Non-pigmented ciliary epithelial cell (primary cell): ENCODE data around the gene SLC6A13.
"Not testable (repeated sequence)": the region's sequence is repeated elsewhere in the genome, so short reads cannot be mapped to it uniquely, and the experiment has no call there.

Experiments
- DNase-seq: peaks from one replicate; pipeline ENCODE4 v3.0.0-alpha.2; 2010; ENCODE audit warnings: low read depth

The SLC6A13 gene

DNA sequence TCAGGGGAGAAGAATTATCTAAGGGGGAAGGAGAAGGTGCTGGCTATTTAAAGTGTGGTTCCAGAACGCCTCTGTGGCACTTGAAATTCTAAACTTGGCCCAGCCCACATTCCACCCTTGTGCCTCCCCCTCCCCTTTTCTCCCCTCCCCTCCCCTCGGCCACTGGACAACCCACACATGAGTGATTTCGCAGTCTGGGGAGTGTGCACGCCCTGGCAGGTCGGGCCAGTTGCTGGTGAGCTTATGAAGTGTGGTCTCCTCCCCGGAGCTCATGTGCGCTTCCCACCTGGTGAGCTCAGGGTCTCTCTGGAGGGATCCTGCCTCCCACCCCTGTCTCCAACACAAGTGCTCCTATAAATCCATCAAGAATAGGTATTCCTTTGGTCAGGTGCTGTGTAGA is at the start of gene SLC6A13:
Gene SLC6A13, minus strand, starts transcription at position 20 of the 400 bp plus-strand sequence. CDS start 2,784 bp downstream, outside the sequence.
- DNase-seq: no peak

DNA sequence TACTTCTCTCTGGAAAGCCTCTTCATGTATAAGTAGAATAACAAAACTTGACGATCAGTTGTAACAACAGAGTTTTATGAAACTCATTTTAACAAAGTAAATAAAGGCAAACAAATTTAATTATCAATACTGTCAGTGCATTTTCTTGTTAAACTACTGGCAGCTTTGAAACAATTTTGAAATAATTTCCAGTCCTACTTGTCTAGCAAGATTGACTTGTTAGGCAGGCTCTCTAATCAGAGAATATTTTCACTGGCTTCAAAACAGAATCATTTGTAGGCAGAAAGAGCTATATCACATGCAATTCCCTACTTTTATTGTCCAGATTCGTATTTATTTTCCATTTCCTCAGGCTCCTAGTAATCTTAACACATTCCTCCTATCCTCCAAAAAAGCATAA is 45.9 kb upstream of the SLC6A13 start:
- DNase-seq: no peak

DNA sequence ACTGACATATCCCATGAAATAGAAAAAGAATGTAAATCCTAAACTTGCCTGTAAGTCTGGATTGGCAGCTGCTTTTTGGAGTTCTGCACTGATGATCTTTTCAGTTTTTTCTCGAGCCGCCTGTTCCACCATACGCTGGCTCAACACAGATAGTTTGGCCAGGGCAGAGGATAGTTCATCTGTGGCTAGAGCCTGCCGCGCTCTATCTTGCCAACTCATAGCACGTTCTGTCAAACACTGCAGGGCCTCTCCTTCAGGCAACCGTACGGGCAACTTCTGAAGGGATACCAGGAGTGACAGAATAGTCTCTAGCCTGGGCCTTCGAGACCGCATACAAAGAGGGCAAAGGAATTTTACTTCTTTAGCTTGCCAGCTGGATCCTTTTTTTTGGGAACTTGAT is 44.8 kb upstream of the SLC6A13 start:
- DNase-seq: no peak

DNA sequence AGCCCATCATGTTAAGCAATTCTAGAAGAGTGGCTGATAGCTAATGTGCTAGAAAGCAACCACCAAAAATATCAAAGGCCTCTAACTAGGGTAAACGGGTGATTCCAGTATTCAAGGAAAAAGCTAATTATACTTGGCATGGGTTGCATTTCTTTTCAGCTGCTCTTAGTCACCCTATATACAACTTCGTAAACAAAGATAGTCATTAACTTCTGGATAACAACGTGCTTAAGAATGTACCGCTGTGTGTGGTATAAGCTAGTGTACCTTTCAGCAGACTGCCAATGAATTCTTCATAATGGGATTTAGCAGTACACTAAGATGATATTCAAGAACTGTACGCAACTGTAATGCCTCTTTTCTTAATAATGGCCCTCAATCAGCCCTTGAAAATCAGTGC is 42.2 kb upstream of the SLC6A13 start:
- DNase-seq: no peak

- DNase-seq: not testable (repeated sequence)
These were observed 40.1 kb upstream of the SLC6A13 start for GRCh38 chr12:302766-303165.

DNA sequence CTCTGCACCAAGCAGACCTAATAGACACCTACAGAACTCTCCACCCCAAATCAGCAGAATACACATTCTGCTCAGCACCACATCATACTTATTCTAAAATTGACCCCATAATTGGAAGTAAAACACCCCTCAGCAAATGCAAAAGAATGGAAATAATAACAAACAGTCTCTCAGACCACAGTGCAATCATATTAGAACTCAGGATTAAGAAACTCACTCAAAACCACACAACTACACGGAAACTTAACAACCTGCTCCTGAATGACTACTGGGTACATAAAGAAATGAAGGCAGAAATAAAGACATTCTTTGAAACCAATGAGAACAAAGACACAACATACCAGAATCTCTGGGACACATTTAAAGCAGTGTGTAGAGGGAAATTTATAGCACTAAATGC is 37.5 kb upstream of the SLC6A13 start:
- DNase-seq: not testable (repeated sequence)

DNA sequence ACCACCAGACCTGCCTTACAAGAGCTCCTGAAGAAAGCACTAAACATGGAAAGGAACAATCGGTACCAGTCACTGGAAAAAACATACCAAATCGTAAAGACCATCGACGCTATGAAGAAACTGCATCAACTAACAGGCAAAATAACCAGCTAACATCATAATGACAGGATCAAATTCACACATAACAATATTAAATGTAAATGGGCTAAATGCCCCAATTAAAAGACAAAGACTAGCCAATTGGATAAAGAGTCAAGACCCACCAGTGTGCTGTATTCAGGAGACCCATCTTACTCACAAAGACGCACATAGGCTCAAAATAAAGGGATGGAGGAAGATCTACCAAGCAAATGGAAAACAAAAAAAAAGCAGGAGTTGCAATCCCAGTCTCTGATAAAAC is 36.9 kb upstream of the SLC6A13 start:
- DNase-seq: not testable (repeated sequence)

GRCh38 chr12:298059-298458 is 35.4 kb upstream of the SLC6A13 start:
- DNase-seq: not testable (repeated sequence)

- no peak for DNase-seq
These were observed 32.5 kb upstream of the SLC6A13 start for GRCh38 chr12:295132-295531.

- no peak for DNase-seq
These were observed 30.6 kb upstream of the SLC6A13 start for GRCh38 chr12:293199-293598.

GRCh38 chr12:292186-292585 is 29.6 kb upstream of the SLC6A13 start:
- peak; percentile 18 for DNase-seq

DNA sequence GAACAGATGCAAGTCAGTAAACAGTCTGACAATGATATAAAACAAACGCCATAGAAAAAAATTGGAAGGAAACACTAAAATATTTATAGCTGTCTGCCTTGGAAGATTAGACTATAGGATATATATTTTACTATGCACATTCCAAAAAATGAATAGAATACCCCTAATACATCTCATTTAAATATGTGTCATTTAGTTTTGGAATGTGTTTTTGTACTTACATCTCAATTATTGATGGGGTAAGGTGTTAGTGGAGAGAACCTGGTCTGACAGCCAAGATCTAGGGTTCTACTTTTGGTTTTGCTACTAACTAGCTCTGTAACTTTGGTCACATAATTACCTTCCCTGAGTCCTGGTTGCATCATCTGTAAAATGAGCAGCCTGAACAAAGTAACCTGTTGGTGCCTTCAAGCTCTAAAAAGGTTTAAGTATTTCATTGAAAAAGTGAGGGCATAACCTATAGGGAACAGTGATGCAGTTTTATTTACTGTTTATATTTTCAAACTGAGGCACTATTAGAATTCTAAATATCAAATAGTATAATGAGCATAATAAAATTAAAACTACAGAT is 28.6 kb upstream of the SLC6A13 start:
- DNase-seq: no peak

DNA sequence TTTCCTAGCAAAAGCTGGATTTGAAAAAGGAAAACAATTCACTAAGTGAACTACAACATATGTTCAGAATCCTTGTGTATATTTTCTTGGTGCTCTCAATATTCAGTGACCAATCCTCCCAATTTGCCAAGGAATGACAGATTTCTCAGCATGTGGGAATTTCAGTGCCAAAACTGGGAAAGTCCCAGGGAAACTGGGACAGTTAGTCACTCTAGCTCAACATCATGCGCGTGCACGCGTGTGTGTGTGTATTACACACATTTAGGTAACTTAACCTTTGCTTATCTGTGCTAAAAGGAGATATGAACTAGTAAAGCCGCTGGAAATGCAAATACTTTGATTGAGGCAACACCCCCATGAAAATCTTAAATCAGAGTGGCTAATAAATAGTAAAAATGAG is 26.1 kb upstream of the SLC6A13 start:
- DNase-seq: peak; percentile 32

DNA sequence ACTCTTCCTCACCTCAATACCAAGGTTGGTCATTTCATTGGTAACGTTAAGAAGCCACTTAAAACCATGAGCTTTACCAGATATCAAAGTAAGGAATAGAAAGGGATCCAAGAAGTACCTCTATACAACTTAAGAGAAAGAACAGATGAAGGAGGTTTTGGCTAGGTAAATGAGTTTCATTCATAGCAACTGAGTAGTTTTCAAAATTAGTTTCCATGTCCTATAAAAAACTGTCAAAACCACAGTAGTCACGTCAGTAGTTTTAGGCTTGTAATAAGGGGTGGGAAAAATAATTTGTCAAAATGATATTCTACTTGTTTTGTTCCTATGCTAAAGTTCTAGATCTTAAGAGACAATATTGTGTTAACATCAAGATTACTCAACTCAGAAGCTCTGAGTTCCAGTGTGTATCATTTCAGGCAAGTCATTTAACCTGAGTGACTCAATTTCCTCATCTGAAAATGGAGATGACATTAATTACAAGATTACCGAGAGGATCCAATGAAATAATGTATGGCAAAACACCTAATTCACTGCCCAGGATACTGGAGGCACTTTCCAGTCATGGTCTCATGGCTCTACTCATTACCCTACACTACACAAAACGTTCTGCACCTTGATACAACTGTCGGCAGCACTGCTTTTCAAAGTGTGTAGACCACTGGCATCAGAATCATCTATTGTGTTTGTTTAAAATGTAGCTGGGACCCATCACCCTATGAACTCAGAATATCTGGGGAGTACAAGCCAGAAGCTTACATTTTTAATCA is 24.1 kb upstream of the SLC6A13 start:
- no peak for DNase-seq

DNA sequence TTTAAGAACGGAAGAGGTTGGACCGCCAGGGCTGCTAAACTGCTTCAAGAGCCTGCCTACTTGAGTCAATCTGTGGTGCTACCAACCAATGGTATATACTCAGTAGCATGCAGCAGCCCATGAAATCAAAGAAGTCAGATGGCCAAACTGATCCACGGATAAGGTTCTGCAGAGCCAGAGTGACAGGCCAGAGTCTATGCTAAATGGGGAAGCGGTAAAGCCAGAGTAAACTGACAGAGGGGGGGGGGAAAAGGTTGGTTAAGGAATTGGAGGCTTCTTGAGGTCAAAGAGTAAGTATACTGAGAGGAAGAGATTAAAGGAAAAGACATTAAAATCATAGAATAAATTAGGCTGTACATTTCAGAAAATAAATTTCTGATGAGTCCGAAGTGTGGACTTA is 15.4 kb upstream of the SLC6A13 start:
- DNase-seq: no peak

DNA sequence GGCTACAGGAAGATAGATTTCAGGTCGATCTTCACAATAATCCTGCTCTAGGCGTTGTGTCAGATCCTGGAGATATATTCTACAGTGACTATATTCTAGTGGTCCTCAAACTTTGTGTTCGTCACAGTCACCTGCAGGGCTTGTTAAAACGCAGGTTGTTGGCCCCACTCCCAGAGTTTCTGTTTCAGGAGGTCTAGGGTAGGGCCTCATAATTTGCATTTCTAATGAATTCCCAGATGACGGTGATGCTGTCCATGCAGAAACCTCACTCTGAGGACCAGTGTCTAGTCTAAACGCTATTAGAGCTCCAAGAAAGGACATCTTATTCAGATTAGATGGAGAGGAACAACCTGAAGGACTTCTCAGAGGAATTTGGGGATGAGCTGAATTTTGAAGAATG is 13.2 kb upstream of the SLC6A13 start:
- no peak for DNase-seq

DNA sequence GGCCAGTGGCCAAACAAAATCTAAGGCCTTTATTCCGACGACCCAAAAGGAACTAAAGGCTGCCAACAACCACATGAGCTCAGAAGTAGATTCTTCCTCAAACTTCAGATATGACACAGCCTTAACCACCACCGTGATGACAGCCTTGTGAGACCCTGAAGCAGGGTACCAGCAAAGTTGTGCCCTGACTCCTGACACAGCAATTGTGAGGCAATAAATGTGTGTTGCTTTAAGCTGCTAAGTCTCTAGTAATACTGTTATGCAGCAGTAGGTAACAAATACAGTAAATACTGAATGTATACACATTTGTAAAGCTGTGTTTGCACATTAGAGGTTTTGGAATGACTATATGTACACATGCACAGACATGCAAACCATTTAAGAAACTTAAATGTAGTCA is 10.7 kb upstream of the SLC6A13 start:
- DNase-seq: no peak

DNA sequence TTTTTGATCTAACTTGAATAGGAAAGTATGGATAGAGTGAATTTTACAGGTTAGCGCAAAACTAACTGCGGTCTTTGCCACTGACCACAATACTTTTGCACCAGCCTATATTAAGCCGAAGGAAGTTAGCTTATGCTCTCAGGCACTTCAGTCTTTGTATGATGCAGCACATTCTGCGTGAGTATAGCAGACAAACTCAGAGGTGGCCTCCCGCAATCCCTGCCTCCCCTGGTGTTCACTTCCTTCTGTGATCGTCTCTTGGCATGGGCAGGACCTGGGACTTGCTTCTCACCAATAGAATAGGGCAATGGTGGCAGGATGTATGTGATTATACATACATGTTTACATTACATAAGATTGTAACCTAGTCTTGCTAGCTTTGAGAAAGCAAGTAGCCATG is 10.3 kb upstream of the SLC6A13 start:
- DNase-seq: no peak

DNA sequence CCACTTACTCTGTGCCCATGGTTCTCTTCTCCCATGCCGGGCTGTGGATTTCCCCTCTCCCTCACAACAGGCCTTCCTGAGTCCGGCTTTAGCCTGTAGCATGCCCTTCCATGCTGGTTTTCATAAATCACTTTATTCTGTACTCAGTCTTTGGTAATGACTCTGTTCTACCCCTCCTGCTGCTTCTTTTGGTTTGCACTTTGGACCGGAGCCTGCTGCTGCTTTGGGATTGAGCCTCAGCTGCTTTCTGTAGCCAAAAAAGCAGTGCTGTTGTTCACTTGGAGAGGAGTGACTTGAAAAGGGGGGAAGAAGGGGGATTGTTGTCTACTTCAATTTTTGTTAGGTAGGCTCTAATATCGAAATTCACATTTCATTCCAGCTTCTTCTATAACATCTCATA is 8.5 kb upstream of the SLC6A13 start:
- DNase-seq: no peak

DNA sequence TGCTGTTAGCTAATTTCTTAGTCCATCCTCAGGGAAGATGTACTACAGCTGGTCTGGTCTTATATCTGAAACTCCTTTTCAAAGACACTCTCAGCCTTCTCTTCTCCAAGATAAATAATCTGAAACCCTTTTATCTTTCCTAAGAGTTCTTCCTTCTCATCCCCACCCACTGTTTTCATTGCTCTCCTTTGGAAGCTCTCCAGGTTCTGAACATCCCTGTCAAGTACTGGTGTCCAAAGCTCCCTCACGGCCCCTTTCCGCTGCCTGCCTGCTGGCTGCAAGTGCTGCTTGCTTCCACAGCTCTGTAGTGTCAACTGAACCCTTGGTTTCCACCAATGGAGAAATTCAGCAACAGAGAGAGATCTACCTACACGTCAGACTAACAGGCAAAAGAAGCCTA is 6.6 kb upstream of the SLC6A13 start:
- DNase-seq: no peak

- DNase-seq: no peak
These were observed 5.8 kb upstream of the SLC6A13 start for GRCh38 chr12:268483-268840.

- DNase-seq: no peak
These were observed 5.2 kb upstream of the SLC6A13 start for GRCh38 chr12:267581-268482.

GRCh38 chr12:265096-265495 is 2.5 kb upstream of the SLC6A13 start:
- no peak for DNase-seq
